ENCODE measurements around the gene B4GALT4.
A peak's percentile ranks its signal among the peaks of the same experiment; 100 is the strongest.
"Not testable (repeated sequence)": the region's sequence is repeated elsewhere in the genome, so short reads cannot be mapped to it uniquely, and the experiment has no call there.

The B4GALT4 gene

GRCh38 chr3:119205209-119205608 is 35.5 kb downstream of the B4GALT4 start:
- DNase-seq (ENCODE audit: low read depth in 2 of 2): no peak

GRCh38 chr3:119195911-119196310 is 44.8 kb downstream of the B4GALT4 start:
- no peak for DNase-seq (ENCODE audit: low read depth in 2 of 2)

GRCh38 chr3:119195151-119195476 is 45.6 kb downstream of the B4GALT4 start:
- DNase-seq (ENCODE audit: low read depth in 2 of 2): no peak

- peak; percentile 40 to 46 for DNase-seq (ENCODE audit: low read depth in 2 of 2)
Measured at GRCh38 chr3:119194237-119195150, 46.2 kb downstream of the B4GALT4 start.

- no peak for DNase-seq (ENCODE audit: low read depth in 2 of 2)
Measured at GRCh38 chr3:119191800-119192199, 48.9 kb downstream of the B4GALT4 start.

GRCh38 chr3:119187266-119187665 is 53.4 kb downstream of the B4GALT4 start:
- no peak for DNase-seq (ENCODE audit: low read depth in 2 of 2)

GRCh38 chr3:119184796-119185570 is 55.7 kb downstream of the B4GALT4 start:
- DNase-seq (ENCODE audit: low read depth in 2 of 2): peak; percentile 60 to 61

GRCh38 chr3:119184111-119184510 is 56.6 kb downstream of the B4GALT4 start:
- DNase-seq (ENCODE audit: low read depth in 2 of 2): no peak

- DNase-seq (ENCODE audit: low read depth in 2 of 2): no peak
Measured at GRCh38 chr3:119181765-119182164, 58.9 kb downstream of the B4GALT4 start.

GRCh38 chr3:119177321-119177720 is 63.4 kb downstream of the B4GALT4 start:
- no peak for DNase-seq (ENCODE audit: low read depth in 2 of 2)

GRCh38 chr3:119176778-119177177 is 63.9 kb downstream of the B4GALT4 start:
- no peak for DNase-seq (ENCODE audit: low read depth in 2 of 2)

GRCh38 chr3:119175872-119176756 is 64.6 kb downstream of the B4GALT4 start:
- DNase-seq (ENCODE audit: low read depth in 2 of 2): no peak

GRCh38 chr3:119173325-119173724 is 67.4 kb downstream of the B4GALT4 start, which contains the start of gene UPK1B:
Gene UPK1B (plus strand): TSS chr3:119173598. CDS start chr3:119186742, 13,144 bp downstream.
- no peak for DNase-seq (ENCODE audit: low read depth in 2 of 2)

- no peak for DNase-seq (ENCODE audit: low read depth in 2 of 2)
Measured at GRCh38 chr3:119170821-119171220, 69.9 kb downstream of the B4GALT4 start.

- DNase-seq (ENCODE audit: low read depth in 2 of 2): not testable (repeated sequence)
Measured at GRCh38 chr3:119164745-119165144, 75.9 kb downstream of the B4GALT4 start.

Measured in fibroblast of skin of left quadriceps (primary cell).